Erythroblast (primary cell): ENCODE results near the gene PCBP4.

Experiments
- GATA1 ChIP-seq: IDR thresholded peaks from 2 replicates; pipeline ENCODE4 v1.6.1; 2011; ENCODE audit warnings: low read depth, mild to moderate bottlenecking, control low read depth, low read length, moderate library complexity
- POLR2A ChIP-seq: IDR thresholded peaks from 2 replicates; pipeline ENCODE4 v1.6.1; 2011; ENCODE audit warnings: mild to moderate bottlenecking, low read length

DNA sequence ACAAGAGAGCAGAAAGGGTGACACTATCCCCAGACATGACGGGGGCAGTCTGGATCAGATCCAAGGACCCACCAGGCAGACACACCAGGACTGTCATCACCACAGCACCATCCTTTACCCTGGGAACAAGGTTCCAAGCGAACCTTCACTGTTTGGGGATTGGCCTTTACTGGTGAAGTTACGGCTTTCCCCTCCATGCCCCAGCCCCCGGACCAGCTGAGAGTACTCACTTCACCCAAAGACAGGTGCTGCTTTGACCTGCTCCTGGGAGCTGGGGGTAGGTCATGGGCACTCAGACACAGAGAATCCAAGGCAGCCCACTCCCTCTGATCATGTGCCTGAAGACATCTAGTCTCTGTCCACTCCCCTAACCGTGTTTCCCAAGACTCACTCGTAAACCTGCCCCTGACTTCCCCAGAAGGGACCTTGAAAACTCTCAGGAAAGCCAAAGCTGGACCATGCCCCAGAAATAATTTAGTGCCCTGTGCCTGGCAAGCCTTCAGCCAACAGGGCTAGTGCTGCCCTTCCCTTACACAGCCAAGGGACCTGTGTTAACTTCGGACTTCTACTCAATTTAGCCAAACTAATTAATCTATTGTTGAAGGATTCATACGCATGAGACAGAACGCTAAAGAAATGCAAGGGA is 28.4 kb downstream of the PCBP4 start:
- TF ChIP-seq POLR2A = no peak
- TF ChIP-seq GATA1 = no peak
